Panc1 (cell line): ENCODE results near the gene QSER1. TPM values are rescaled to one million over a fixed set of nuclear protein-coding genes. Genes with fewer than 3 reads are reported as not detected.

Experiments used
- ATAC-seq: fragments of 200-7000 bp; cut with Tn5 transposase; 2 replicates; pipeline ENCODE4 v1.9.1; 2020; ENCODE audit warnings: mild to moderate bottlenecking, moderate library complexity
- BruUV-seq: library from RNA; stranded (reverse); fragments of 400-500 nt; replicated peaks from 2 replicates; lab custom pipeline; 2021; lab: Mats Ljungman, UMichigan
- CTCF ChIA-PET: fragments of 300-600 bp; sonication (Branson Sonifier 250); formaldehyde crosslinking; loops from one replicate; lab custom pipeline; 2022; ENCODE audit warnings: antibody characterized with exemption; lab: Charles Lee
- POLR2A ChIA-PET: fragments of 300-600 bp; sonication (Branson Sonifier 250); formaldehyde crosslinking; loops from one replicate; lab custom pipeline; 2022; ENCODE audit warnings: antibody characterized with exemption; lab: Charles Lee
- DNase-seq: peaks from one replicate; pipeline ENCODE4 v3.0.0-alpha.2; 2010; ENCODE audit warnings: low read depth, low spot score
- H3K27ac ChIP-seq: 2 replicates; pipeline ENCODE4 v1.5.1; 2011; ENCODE audit warnings: mild to moderate bottlenecking, low read length, inconsistent platforms
- H3K27me3 ChIP-seq: fragments of 200-500 bp; sonication (Bioruptor generic); 2 replicates; pipeline ENCODE4 v1.6.0; 2014; ENCODE audit warnings: low read length, inconsistent platforms; ENCODE audit not compliant: control insufficient read depth, insufficient read depth
- H3K36me3 ChIP-seq: fragments of 200-500 bp; sonication (Bioruptor generic); 2 replicates; pipeline ENCODE4 v1.5.1; 2014; ENCODE audit warnings: inconsistent platforms, mild to moderate bottlenecking, low read length, moderate library complexity; ENCODE audit not compliant: control insufficient read depth, insufficient read depth
- H3K4me1 ChIP-seq: 2 replicates; pipeline ENCODE4 v1.5.1; 2011; ENCODE audit warnings: inconsistent platforms, mild to moderate bottlenecking, low read length, moderate library complexity; ENCODE audit not compliant: control insufficient read depth, insufficient read depth
- H3K4me3 ChIP-seq, 2 experiments: 2 replicates each; pipeline ENCODE4 v1.5.1; 2011 to 2012; ENCODE audit warnings: low read depth in 2 of 2, low read length in 2 of 2, mild to moderate bottlenecking in 2 of 2, inconsistent platforms in 1 of 2, moderate library complexity in 1 of 2
- H3K9me3 ChIP-seq: fragments of 200-500 bp; sonication (Bioruptor generic); 2 replicates; pipeline ENCODE4 v1.5.1; 2014; ENCODE audit warnings: low read depth, mild to moderate bottlenecking, inconsistent platforms, low read length, moderate library complexity; ENCODE audit not compliant: control insufficient read depth, insufficient read depth
- CTCF ChIP-seq: fragments of 450-650 bp; IDR thresholded peaks from 2 replicates; pipeline ENCODE4 v1.5.1; 2017; ENCODE audit warnings: mild to moderate bottlenecking
- POLR2AphosphoS5 ChIP-seq: IDR thresholded peaks from 2 replicates; pipeline ENCODE4 v1.6.1; 2012; ENCODE audit warnings: mild to moderate bottlenecking, low read depth, low read length, moderate library complexity
- REST ChIP-seq, 2 experiments: IDR thresholded peaks; 2 replicates each; pipeline ENCODE4 v1.6.1; 2011 to 2012; ENCODE audit warnings: low read depth in 2 of 2, control low read depth in 1 of 2, low read length in 1 of 2, mild to moderate bottlenecking in 1 of 2, moderate library complexity in 1 of 2; ENCODE audit not compliant: insufficient read depth in 1 of 2
- SIN3A ChIP-seq: IDR thresholded peaks from 2 replicates; pipeline ENCODE4 v1.6.1; 2012; ENCODE audit warnings: low read depth, mild to moderate bottlenecking, low read length, moderate library complexity, borderline replicate concordance; ENCODE audit not compliant: insufficient read depth
- TCF7L2 ChIP-seq: IDR thresholded peaks from 2 replicates; pipeline ENCODE4 v1.6.1; 2011; ENCODE audit warnings: mild to moderate bottlenecking, low read depth, low read length, inconsistent platforms
- in situ Hi-C: cut with HindIII; loops from 2 replicates; pipeline ENCODE4 v1.10.0; 2016; ENCODE audit warnings: low sequenced_read_pairs, low pct_unique_long_range_greater_than_20kb
- intact Hi-C: fragments of 100-400 bp; cut with micrococcal nuclease; formaldehyde crosslinking; loops from one replicate; pipeline ENCODE4 v1.10.0; 2022; ENCODE audit not compliant: unreplicated experiment
- total RNA-seq: library from RNA; stranded (reverse); gene quantifications from one replicate; pipeline ENCODE4 v1.2.1, GENCODE V29; 2021; ENCODE audit not compliant: unreplicated experiment

QSER1 gene
- total RNA-seq, 1 experiment from 2014 or later, result 48.2 TPM

- TF ChIP-seq POLR2AphosphoS5 (no peak), SIN3A (no peak), REST (IDR thresholded peaks at IDR 0.05; ENCODE audit: insufficient read depth in 1 of 2, low read depth in 2 of 2, low read length in 1 of 2) (no peak), TCF7L2 (no peak), CTCF (no peak)
- in situ Hi-C loops (no loop called here), intact Hi-C loops (no loop called here)
- ATAC-seq, result no peak
- Histone ChIP-seq H3K36me3 (no peaks in the 10 kb centered on the region), H3K9me3 (no peaks in the 10 kb centered on the region), H3K27ac (no peak overlapping the region), H3K4me3 (no peak overlapping the region), H3K4me1 (peaks cover 16% of the 10 kb centered on the region), H3K27me3 (no peaks in the 10 kb centered on the region)
- ChIA-PET POLR2A (no interaction called here), CTCF (no interaction called here)
- BruUV-seq, result no TSS peak
- DNase-seq, result no peak
Observed at GRCh38 chr11:33013755-33014154, 121.1 kb downstream of the QSER1 start.

- ChIA-PET CTCF (no interaction called here), POLR2A (interaction anchor here (0.6 to 0.8 kb wide), 2 partner anchors 22 to 1824 kb away, joined by 4 to 5 read pairs; no protein-coding TSS in a partner anchor)
- Histone ChIP-seq H3K4me1 (peaks cover 16% of the 10 kb centered on the region), H3K36me3 (no peaks in the 10 kb centered on the region), H3K27me3 (no peaks in the 10 kb centered on the region), H3K4me3 (peak within 1 kb of the TSS; percentile 65 to 73), H3K27ac (peak within 1 kb of the TSS; percentile 71), H3K9me3 (no peaks in the 10 kb centered on the region)
- no peak for TF ChIP-seq REST (IDR thresholded peaks at IDR 0.05; ENCODE audit: insufficient read depth in 1 of 2, low read depth in 2 of 2, low read length in 1 of 2)
- no peak for TF ChIP-seq CTCF
- TF ChIP-seq POLR2AphosphoS5, result no peak; the same call in 1 of the 2 replicates
- no peak for TF ChIP-seq TCF7L2
- peak; percentile 79; the same call in 1 of the 2 replicates for TF ChIP-seq SIN3A
- ATAC-seq (peak; percentile 96), DNase-seq (no peak)
- intact Hi-C loops, result no loop called here
- in situ Hi-C loops, result no loop called here
- BruUV-seq, result no TSS peak
Observed at GRCh38 chr11:33015621-33016551, 123.3 kb downstream of the QSER1 start, which contains the start of gene DEPDC7. DEPDC7 (plus strand) TSS chr11:33015878; CDS start chr11:33015956, 78 bp downstream.
